PC-9 (cell line): ENCODE measurements around the gene MAGEA9B.

Source experiments
- EZH2 ChIP-seq: fragments of 200-600 bp; sonication (generic); IDR thresholded peaks from 2 replicates; pipeline ENCODE4 v1.8.0; 2017; ENCODE audit warnings: antibody characterized with exemption, low read depth
- TF ChIP-seq, protein P1 (sequence below): fragments of 200-600 bp; sonication (generic); conservative IDR thresholded peaks from 2 replicates; pipeline ENCODE4 v1.6.1; 2017; ENCODE audit warnings: mixed run types, antibody characterized with exemption, mild to moderate bottlenecking, moderate library complexity

DNA sequence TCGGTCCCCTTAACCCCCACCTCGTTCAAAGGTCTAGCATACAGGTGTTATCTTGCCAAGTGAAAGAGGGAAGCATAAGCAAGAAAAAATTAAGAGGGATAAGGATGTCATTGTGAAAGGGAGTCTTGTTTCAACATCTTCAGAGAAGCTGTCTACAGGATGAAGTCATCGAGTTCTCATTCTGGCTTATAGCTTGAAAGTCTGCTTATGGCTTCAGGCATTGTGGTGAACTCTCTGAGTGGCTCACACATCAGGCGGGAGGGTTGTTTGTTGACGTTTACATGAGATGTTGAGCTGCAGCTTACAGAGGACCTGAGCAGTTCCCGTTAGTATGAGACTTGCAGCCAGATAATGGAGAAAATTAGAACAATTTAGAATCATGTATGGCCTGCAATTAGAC lies 16.6 kb downstream of the MAGEA9B start:
- TF ChIP-seq, protein P1, sequence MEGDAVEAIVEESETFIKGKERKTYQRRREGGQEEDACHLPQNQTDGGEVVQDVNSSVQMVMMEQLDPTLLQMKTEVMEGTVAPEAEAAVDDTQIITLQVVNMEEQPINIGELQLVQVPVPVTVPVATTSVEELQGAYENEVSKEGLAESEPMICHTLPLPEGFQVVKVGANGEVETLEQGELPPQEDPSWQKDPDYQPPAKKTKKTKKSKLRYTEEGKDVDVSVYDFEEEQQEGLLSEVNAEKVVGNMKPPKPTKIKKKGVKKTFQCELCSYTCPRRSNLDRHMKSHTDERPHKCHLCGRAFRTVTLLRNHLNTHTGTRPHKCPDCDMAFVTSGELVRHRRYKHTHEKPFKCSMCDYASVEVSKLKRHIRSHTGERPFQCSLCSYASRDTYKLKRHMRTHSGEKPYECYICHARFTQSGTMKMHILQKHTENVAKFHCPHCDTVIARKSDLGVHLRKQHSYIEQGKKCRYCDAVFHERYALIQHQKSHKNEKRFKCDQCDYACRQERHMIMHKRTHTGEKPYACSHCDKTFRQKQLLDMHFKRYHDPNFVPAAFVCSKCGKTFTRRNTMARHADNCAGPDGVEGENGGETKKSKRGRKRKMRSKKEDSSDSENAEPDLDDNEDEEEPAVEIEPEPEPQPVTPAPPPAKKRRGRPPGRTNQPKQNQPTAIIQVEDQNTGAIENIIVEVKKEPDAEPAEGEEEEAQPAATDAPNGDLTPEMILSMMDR: no peak
- TF ChIP-seq EZH2: no peak
